SK-N-SH treated with all-trans-retinoic acid at 6 μM for 48 hours (cell line): ENCODE measurements around the gene ADAMTS18.

Experiments used
- CSDC2 ChIP-seq: fragments of 250-450 bp; sonication (Bioruptor Pico); IDR thresholded peaks from 2 replicates; pipeline ENCODE4 v1.5.0; 2020; ENCODE audit warnings: mild to moderate bottlenecking, moderate library complexity
- GLIS3 ChIP-seq: fragments of 250-450 bp; sonication (Bioruptor Pico); IDR thresholded peaks from 2 replicates; pipeline ENCODE4 v1.5.0; 2020; ENCODE audit warnings: mild to moderate bottlenecking, moderate library complexity
- OSR1 ChIP-seq: fragments of 250-450 bp; sonication (Bioruptor Pico); IDR thresholded peaks from 2 replicates; pipeline ENCODE4 v1.8.0; 2022; ENCODE audit warnings: moderate library complexity, mild to moderate bottlenecking, inconsistent platforms
- TCF4 ChIP-seq: fragments of 250-450 bp; sonication (Bioruptor Pico); IDR thresholded peaks from 2 replicates; pipeline ENCODE4 v1.8.0; 2021; ENCODE audit warnings: mild to moderate bottlenecking, moderate library complexity, borderline replicate concordance

- TF ChIP-seq OSR1 (CRISPR knock-in tag) (no peak), TCF4 (CRISPR knock-in tag) (no peak), GLIS3 (CRISPR knock-in tag) (no peak), CSDC2 (CRISPR knock-in tag) (no peak)
Measured at GRCh38 chr16:77434530-77435271, at the start of gene ADAMTS18.
